ENCODE measurements around the gene RORC. TPM values are rescaled to one million over a fixed set of nuclear protein-coding genes. Genes with fewer than 3 reads are reported as not detected.
A peak's percentile ranks its signal among the peaks of the same experiment; 100 is the strongest.

Gene RORC
- total RNA-seq, 1 experiment from 2014 or later = 0.26 TPM

DNA sequence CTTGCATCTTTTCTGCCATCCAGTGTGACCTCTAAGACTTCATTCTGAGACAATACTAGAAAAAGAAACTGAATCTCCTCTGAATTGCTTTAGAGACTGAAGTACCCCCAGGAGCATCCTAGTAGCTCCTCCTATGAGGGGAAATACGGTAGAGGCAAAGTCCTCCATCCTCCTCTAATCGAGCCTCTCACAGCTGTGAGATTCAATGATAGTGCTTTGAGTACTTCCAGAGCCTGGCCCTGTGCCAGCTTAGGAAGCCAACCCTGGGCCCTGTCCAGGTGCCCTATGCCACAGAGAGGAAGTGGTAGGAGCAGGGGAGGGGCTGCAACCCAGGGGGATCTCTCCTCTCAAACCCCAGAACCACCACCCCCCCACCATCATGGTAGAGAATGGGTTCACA lies 10.7 kb downstream of the RORC start:
- no peak overlapping the region for H3K9ac ChIP-seq (ENCODE audit: low read length)
- H3K4me1 ChIP-seq (ENCODE audit: insufficient read depth, low read length) = peaks cover 7% of the 10 kb centered on the region; the same call in 1 of the 2 replicates
- no peak for DNase-seq
- ChIA-PET CTCF (no interaction called here), POLR2A (ENCODE audit: unreplicated experiment) (interaction anchor here (0.6 kb wide), 1 partner anchor 274 kb away, joined by 4 read pairs; no protein-coding TSS in a partner anchor)
- no peak overlapping the region for H3K27ac ChIP-seq (ENCODE audit: low read length)
- no TSS peak for BruUV-seq (replicated peaks)
- H3F3A ChIP-seq (ENCODE audit: low read length, unreplicated experiment) = no peaks in the 10 kb centered on the region
- no peaks in the 10 kb centered on the region for H3K27me3 ChIP-seq (ENCODE audit: low read length)
- intact Hi-C loops (cut with micrococcal nuclease) = no loop called here
- H3K9me2 ChIP-seq (replicated peaks; ENCODE audit: low read length) = no peaks in the 10 kb centered on the region
- TF ChIP-seq EZH2phosphoT487 (IDR thresholded peaks at IDR 0.05; ENCODE audit: borderline replicate concordance, low read length) (no peak), EZH2 (IDR thresholded peaks at IDR 0.05; ENCODE audit: low read length, unreplicated experiment) (no peak)
- TF ChIP-seq, protein P1, sequence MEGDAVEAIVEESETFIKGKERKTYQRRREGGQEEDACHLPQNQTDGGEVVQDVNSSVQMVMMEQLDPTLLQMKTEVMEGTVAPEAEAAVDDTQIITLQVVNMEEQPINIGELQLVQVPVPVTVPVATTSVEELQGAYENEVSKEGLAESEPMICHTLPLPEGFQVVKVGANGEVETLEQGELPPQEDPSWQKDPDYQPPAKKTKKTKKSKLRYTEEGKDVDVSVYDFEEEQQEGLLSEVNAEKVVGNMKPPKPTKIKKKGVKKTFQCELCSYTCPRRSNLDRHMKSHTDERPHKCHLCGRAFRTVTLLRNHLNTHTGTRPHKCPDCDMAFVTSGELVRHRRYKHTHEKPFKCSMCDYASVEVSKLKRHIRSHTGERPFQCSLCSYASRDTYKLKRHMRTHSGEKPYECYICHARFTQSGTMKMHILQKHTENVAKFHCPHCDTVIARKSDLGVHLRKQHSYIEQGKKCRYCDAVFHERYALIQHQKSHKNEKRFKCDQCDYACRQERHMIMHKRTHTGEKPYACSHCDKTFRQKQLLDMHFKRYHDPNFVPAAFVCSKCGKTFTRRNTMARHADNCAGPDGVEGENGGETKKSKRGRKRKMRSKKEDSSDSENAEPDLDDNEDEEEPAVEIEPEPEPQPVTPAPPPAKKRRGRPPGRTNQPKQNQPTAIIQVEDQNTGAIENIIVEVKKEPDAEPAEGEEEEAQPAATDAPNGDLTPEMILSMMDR (conservative IDR thresholded peaks at IDR 0.05; ENCODE audit: low read depth, low read length) = no peak
- no peak overlapping the region for H3K4me3 ChIP-seq (ENCODE audit: low read length)
- no peaks in the 10 kb centered on the region for H4K20me1 ChIP-seq (ENCODE audit: low read length)
- no peaks in the 10 kb centered on the region for H3K9me3 ChIP-seq (ENCODE audit: low read length)
- no peak for ATAC-seq
- no peak overlapping the region for H3K4me2 ChIP-seq (ENCODE audit: low read length)
- no peaks in the 10 kb centered on the region for H3K79me2 ChIP-seq (ENCODE audit: low read length)
- no peaks in the 10 kb centered on the region for H3K36me3 ChIP-seq (ENCODE audit: low read depth, low read length)
- H2AFZ ChIP-seq (ENCODE audit: low read length) = no peak overlapping the region

GRCh38 chr1:151819976-151820623 lies 11.5 kb downstream of the RORC start:
- H4K20me1 ChIP-seq (ENCODE audit: low read length) = no peaks in the 10 kb centered on the region
- ChIA-PET POLR2A (ENCODE audit: unreplicated experiment) (interaction anchor here (0.6 kb wide), 1 partner anchor 273 kb away, joined by 4 read pairs; no protein-coding TSS in a partner anchor), CTCF (no interaction called here)
- H3K9ac ChIP-seq (ENCODE audit: low read length) = no peak overlapping the region
- DNase-seq = peak; percentile 48
- intact Hi-C loops (cut with micrococcal nuclease) = no loop called here
- no peaks in the 10 kb centered on the region for H3K36me3 ChIP-seq (ENCODE audit: low read depth, low read length)
- no peak overlapping the region for H3K27ac ChIP-seq (ENCODE audit: low read length)
- no peaks in the 10 kb centered on the region for H3K27me3 ChIP-seq (ENCODE audit: low read length)
- no peaks in the 10 kb centered on the region for H3K9me3 ChIP-seq (ENCODE audit: low read length)
- H3K4me1 ChIP-seq (ENCODE audit: insufficient read depth, low read length) = peaks cover 7% of the 10 kb centered on the region; the same call in 1 of the 2 replicates
- no TSS peak for BruUV-seq (replicated peaks)
- H2AFZ ChIP-seq (ENCODE audit: low read length) = no peak overlapping the region
- H3K4me3 ChIP-seq (ENCODE audit: low read length) = no peak overlapping the region
- H3K9me2 ChIP-seq (replicated peaks; ENCODE audit: low read length) = no peaks in the 10 kb centered on the region
- peak; percentile 61 for ATAC-seq
- no peaks in the 10 kb centered on the region for H3F3A ChIP-seq (ENCODE audit: low read length, unreplicated experiment)
- no peak overlapping the region for H3K4me2 ChIP-seq (ENCODE audit: low read length)
- no peaks in the 10 kb centered on the region for H3K79me2 ChIP-seq (ENCODE audit: low read length)
- TF ChIP-seq EZH2 (IDR thresholded peaks at IDR 0.05; ENCODE audit: low read length, unreplicated experiment) (no peak), EZH2phosphoT487 (IDR thresholded peaks at IDR 0.05; ENCODE audit: borderline replicate concordance, low read length) (no peak)
- TF ChIP-seq, protein P1 (conservative IDR thresholded peaks at IDR 0.05; ENCODE audit: low read depth, low read length) = no peak

DNA sequence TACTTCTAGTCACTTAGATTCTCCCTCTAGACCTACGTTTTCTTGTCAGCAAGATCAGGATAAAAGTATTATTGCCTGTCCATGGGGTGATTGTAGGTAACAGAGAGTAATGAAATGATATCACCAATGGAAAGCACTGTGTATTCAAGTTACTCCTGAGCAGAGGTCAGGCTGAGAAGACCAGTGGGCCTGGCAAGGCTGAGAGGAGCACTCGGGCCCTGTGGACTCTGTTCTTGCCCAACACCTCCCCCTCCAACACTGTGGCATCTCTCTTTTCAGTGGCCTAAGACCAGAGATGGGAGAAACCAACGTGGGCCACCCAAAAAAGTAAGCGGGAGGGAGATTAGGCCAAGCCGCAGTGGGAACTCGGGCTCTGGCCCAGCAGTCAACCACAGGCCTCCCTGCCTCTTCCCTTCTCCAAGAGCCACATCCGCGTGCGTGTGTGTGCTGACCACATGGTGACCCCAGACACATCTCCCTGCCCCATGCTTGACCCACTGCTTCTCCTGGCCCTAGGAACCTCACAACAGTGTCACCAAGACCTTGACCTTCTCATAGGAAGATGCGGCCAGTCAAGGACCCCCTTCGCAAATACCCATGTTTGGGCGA lies 12.3 kb downstream of the RORC start:
- H3K9me3 ChIP-seq (ENCODE audit: low read length) = no peaks in the 10 kb centered on the region
- H3K27ac ChIP-seq (ENCODE audit: low read length) = no peak overlapping the region
- TF ChIP-seq, protein P1 (conservative IDR thresholded peaks at IDR 0.05; ENCODE audit: low read depth, low read length) = no peak
- TF ChIP-seq EZH2phosphoT487 (IDR thresholded peaks at IDR 0.05; ENCODE audit: borderline replicate concordance, low read length) = no peak
- no peak for TF ChIP-seq EZH2 (IDR thresholded peaks at IDR 0.05; ENCODE audit: low read length, unreplicated experiment)
- DNase-seq (no peak), ATAC-seq (no peak)
- H3K79me2 ChIP-seq (ENCODE audit: low read length) = no peaks in the 10 kb centered on the region
- H3K27me3 ChIP-seq (ENCODE audit: low read length) = no peaks in the 10 kb centered on the region
- no TSS peak for BruUV-seq (replicated peaks)
- peaks cover 7% of the 10 kb centered on the region; the same call in 1 of the 2 replicates for H3K4me1 ChIP-seq (ENCODE audit: insufficient read depth, low read length)
- no peak overlapping the region for H3K9ac ChIP-seq (ENCODE audit: low read length)
- H3K4me2 ChIP-seq (ENCODE audit: low read length) = no peak overlapping the region
- no peaks in the 10 kb centered on the region for H3K36me3 ChIP-seq (ENCODE audit: low read depth, low read length)
- intact Hi-C loops (cut with micrococcal nuclease) = no loop called here
- no peak overlapping the region for H3K4me3 ChIP-seq (ENCODE audit: low read length)
- H3K9me2 ChIP-seq (replicated peaks; ENCODE audit: low read length) = no peaks in the 10 kb centered on the region
- H4K20me1 ChIP-seq (ENCODE audit: low read length) = no peaks in the 10 kb centered on the region
- ChIA-PET CTCF (no interaction called here), POLR2A (ENCODE audit: unreplicated experiment) (no interaction called here)
- H2AFZ ChIP-seq (ENCODE audit: low read length) = no peak overlapping the region
- H3F3A ChIP-seq (ENCODE audit: low read length, unreplicated experiment) = no peaks in the 10 kb centered on the region
